Left renal pelvis (tissue), 4 donors: ENCODE results near the gene PPM1G. TPM values are rescaled to one million over a fixed set of nuclear protein-coding genes. Genes with fewer than 3 reads are reported as not detected.

Source experiments
- DNase-seq, 4 donors: peaks; one replicate each; pipeline ENCODE4 v3.0.0-alpha.2; 2013; ENCODE audit warnings: low read depth in 4 of 4, low spot score in 3 of 4
- polyA plus RNA-seq, 4 donors: library from polyadenylated mRNA; unstranded; fragments of 120-200 nt; gene quantifications; one replicate each; pipeline ENCODE4 v1.2.1, GENCODE V29; 2013; ENCODE audit not compliant: insufficient read length in 4 of 4

The PPM1G gene
- polyA plus RNA-seq, 4 donors: 68.7 to 96.4 (median 94.3) TPM

GRCh38 chr2:27416151-27416550 is 6.8 kb upstream of the PPM1G start:
- DNase-seq: no peak

GRCh38 chr2:27412419-27413152 is 3.2 kb upstream of the PPM1G start:
- no peak for DNase-seq

GRCh38 chr2:27408601-27409320 is 630 bp downstream of the PPM1G start:
- DNase-seq: no peak

- no peak for DNase-seq
Measured at GRCh38 chr2:27407798-27408491, 1.4 kb downstream of the PPM1G start.

GRCh38 chr2:27400348-27401135 is 8.8 kb downstream of the PPM1G start:
- no peak for DNase-seq

GRCh38 chr2:27398962-27399361 is 10.4 kb downstream of the PPM1G start:
- DNase-seq: no peak

- no peak for DNase-seq
Measured at GRCh38 chr2:27393225-27393624, 16.2 kb downstream of the PPM1G start.

GRCh38 chr2:27390822-27391679 is 18.3 kb downstream of the PPM1G start:
- no peak for DNase-seq

- no peak for DNase-seq
Measured at GRCh38 chr2:27381577-27382181, 27.7 kb downstream of the PPM1G start.

GRCh38 chr2:27380626-27381545 is 28.5 kb downstream of the PPM1G start, which contains the start of gene ZNF513:
TSS of gene ZNF513 (minus strand) at chr2:27380734. CDS start at chr2:27380526, 208 bp downstream.
- peak; percentile 80 to 93 (median 88) for DNase-seq

- peak in 1 of 4 donors; percentile 46 for DNase-seq
Measured at GRCh38 chr2:27379836-27380625, 29.4 kb downstream of the PPM1G start.

- DNase-seq: no peak
Measured at GRCh38 chr2:27379383-27379835, 30.0 kb downstream of the PPM1G start.

- DNase-seq: no peak
Measured at GRCh38 chr2:27378809-27379290, 30.5 kb downstream of the PPM1G start.

GRCh38 chr2:27378096-27378808 is 31.1 kb downstream of the PPM1G start:
- DNase-seq: no peak

GRCh38 chr2:27377618-27378095 is 31.7 kb downstream of the PPM1G start:
- DNase-seq: no peak

GRCh38 chr2:27376866-27377617 is 32.3 kb downstream of the PPM1G start:
- DNase-seq: no peak
